HG03378 (cell line): ENCODE results near the gene TOR1B.
"Not testable (repeated sequence)": the region's sequence is repeated elsewhere in the genome, so short reads cannot be mapped to it uniquely, and the experiment has no call there.

Experiments
- ATAC-seq: cut with Tn5 transposase; IDR thresholded peaks from one replicate; pipeline ENCODE4 v1.9.1; 2021; ENCODE audit warnings: mild to moderate bottlenecking, moderate library complexity; ENCODE audit not compliant: unreplicated experiment

Gene TOR1B

DNA sequence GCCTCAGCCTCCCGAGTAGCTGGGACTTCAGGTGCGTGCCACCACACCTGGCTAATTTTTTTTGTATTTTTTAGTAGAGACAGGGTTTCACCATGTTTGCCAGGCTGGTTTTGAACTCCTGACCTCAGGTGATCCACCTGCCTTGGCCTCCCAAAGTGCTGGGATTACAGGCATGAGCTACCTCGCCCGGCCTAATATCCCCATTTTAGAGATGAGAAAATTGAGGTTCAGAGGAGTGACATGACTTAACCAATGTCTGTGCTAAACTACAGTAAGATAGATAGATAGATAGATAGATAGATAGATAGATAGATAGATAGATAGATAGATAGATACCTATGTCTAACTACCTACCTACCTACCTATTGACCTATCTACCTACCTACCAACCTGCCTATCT lies 26.9 kb upstream of the TOR1B start:
- ATAC-seq = not testable (repeated sequence)

GRCh38 chr9:129776566-129776937 lies 26.4 kb upstream of the TOR1B start:
- no peak for ATAC-seq

- no peak for ATAC-seq
Observed at GRCh38 chr9:129776938-129777768, 25.8 kb upstream of the TOR1B start.

DNA sequence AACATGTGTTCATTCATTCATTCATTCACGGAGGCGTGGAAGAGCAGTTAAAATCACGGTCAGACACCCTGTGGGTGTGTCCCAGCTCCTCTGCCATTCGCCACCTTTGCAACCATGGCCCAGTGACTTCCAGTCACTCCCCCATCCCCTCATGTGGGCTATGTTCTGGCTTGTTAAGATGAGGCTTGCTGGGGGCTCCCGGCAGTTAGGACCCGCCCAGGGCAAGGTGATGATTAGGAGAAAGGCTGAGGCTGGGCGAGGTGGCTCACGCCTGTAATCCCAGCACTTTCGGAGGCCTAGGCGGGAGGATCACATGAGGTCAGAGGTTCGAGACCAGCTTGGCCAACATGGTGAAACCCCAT lies 25.2 kb upstream of the TOR1B start:
- no peak for ATAC-seq

DNA sequence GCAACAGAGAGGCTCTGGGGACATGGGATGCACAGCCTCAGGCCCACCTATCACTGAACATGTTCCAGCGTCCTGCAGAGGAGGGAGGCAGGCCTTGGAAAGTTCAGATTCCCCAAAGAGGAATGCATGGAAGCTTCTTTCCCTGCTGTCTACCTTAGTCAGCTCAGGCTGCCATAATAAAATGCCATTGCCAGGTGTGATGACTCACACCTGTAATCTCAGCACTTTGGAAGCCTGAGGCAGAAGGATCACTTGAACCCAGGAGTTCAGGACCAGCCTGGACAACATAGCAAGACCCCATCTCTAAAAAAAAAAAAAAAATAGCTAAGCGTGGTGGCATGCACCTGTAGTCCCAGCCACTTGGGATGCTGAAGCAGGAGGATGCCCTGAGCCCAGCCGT lies 24.5 kb upstream of the TOR1B start:
- no peak for ATAC-seq

GRCh38 chr9:129779560-129780190 lies 23.3 kb upstream of the TOR1B start:
- no peak for ATAC-seq

DNA sequence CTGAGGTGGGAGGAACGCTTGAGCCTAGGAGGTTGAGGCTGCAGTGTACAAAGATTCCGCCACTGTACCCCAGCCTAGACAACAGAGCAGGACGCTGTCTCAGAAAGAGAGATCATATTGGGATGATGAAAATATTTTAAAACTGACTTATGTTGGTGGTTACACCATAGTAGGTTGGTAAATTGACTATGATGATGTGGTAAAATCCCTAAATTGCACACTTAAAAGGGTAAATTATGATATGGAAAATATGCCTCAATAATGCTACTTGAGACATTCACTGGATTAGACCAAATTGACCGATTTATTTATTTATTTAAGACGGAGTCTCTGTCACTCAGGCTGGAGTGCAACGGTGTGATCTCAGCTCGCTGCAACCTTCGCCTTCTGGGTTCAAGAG lies 21.9 kb upstream of the TOR1B start:
- ATAC-seq = no peak

DNA sequence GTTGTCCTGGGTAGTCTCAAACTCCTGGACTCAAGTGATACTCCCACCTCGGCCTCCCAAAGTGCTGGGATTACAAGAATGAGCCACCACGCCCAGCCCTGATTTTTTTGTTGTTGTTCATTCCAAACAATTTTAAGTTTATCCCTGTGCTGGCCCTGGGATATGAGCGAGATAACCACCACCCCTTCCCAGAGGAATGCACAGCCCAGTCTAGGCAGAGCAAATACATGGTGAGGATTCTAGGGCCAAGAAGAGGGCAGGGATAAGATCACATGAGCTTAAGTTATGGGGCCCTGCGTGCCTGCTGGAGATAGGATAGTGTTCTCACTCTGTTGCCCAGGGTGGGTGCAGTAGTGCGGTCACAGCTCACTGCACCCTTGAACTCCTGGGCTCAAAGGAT lies 21.0 kb upstream of the TOR1B start:
- no peak for ATAC-seq

GRCh38 chr9:129783516-129784361 lies 19.2 kb upstream of the TOR1B start:
- no peak for ATAC-seq

- ATAC-seq = not testable (repeated sequence)
Observed at GRCh38 chr9:129784970-129785369, 18.0 kb upstream of the TOR1B start.

DNA sequence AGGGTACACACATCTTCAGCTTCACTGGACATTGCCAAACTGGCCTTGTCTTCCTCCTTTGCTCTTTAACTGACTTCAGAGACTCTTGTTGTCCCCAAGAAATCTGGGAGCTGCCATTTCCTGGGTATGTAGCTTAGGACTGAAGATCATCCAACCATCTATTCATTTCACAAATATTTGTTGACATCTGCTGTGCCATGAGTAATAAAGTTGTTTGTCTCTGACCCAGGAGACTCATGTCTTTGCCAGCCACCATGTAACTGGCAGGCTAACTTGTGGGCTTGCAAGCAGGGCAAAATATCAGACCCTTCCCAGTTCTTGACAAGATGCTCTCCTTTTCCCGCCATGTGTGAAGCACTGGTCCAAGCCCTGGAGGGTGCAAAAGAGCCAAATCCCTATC lies 17.1 kb upstream of the TOR1B start:
- no peak for ATAC-seq

DNA sequence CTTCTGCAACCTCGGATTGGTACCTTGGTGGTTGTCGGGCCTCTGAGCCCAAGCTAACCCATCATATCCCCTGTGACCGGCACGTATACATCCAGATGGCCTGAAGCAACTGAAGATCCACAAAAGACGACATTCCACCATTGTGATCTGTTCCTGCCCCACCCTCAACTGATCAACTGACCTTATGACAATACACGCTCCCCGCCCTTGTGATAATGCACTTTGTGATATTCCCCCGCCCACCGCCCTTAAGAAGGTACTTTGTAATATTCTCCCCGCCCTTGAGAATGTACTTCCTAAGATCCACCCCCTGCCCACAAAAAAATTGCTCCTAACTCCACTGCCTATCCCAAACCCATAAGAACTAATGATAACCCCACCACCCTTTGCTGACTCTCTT lies 16.5 kb upstream of the TOR1B start:
- no peak for ATAC-seq

GRCh38 chr9:129794549-129794948 lies 8.4 kb upstream of the TOR1B start:
- ATAC-seq = no peak

- not testable (repeated sequence) for ATAC-seq
Observed at GRCh38 chr9:129796029-129796428, 7.0 kb upstream of the TOR1B start.

DNA sequence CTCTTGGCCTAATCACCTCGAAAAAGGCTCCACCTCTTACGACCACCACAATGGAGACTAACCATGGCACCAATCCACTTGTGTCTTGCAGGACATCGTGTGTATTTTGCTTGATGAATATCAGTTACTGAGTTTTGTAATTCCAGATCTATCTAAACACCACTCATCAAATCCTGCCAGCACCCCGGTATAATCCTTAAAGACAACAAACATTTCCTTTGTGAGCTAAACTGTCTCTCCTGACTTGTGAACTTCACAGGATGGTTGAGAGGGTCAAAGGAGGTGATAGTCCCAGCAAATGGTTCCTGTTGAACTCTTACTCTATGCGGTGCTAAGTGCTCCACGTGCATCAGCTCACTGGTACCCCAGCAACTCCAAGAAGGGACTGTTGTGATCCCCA lies 4.0 kb upstream of the TOR1B start:
- no peak for ATAC-seq

- ATAC-seq = no peak
Observed at GRCh38 chr9:129801504-129801903, 1.5 kb upstream of the TOR1B start.

GRCh38 chr9:129803676-129804060 lies 684 bp downstream of the TOR1B start:
- ATAC-seq = no peak

DNA sequence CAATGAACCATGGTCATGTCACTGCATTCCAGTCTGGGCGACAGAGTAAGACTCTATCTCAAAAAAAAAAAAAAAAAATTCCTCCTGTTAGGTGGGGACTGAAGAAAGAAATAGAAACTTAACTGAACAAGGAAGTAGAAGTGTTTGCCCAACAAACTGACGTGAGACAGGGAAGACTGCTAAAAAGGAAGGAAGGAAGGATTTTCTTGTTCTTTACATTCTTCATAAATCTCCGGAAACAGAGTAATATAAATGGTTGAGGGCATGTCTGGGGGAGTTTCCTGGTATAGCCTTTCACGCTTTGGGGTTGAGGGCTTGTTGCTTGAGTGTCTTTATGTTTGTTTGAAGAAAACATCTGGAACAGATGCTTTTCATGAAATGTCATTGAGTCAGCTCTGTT lies 3.1 kb downstream of the TOR1B start:
- no peak for ATAC-seq

DNA sequence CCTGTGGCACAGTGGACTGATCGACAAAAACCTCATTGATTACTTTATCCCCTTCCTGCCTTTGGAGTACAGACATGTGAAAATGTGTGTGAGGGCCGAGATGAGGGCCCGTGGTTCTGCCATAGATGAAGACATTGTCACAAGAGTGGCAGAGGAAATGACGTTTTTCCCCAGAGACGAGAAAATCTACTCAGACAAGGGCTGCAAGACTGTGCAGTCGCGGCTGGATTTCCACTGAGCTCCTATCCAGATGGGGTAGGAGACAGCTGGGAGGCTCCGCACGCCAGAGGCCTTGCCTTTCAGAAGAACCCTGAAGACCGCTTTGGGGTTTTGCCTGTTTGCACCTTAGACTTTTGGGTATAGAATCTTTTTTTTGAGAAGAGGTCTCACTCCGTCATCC lies 6.4 kb downstream of the TOR1B start:
- ATAC-seq = no peak

- ATAC-seq = no peak
Observed at GRCh38 chr9:129810116-129810515, 7.1 kb downstream of the TOR1B start.

DNA sequence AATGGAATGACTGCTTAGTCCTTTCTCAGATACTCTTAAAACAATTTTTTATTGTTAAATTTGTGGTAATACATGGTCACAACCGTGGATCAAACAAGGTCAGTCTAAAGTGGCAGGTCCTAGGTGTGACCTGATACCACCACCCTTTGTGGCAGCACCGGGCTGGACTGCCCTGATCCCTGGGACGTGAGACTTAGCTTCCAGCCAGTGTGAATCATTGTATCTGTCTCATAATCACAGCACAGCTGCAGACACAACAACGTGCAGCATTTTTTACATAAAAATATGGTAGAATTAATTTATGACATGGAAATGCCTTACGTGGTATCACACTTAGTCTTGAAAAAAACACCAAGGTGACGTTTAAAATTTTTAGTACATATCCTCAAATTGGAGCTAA lies 7.8 kb downstream of the TOR1B start:
- ATAC-seq = no peak

- no peak for ATAC-seq
Observed at GRCh38 chr9:129811967-129812363, 9.0 kb downstream of the TOR1B start.
